ENCODE measurements around the gene PABPC1L.

GRCh38 chr20:44979090-44979621 lies 69.3 kb downstream of the PABPC1L start:
- TF ChIP-seq POLR2AphosphoS5 (IDR thresholded peaks at IDR 0.05; ENCODE audit: borderline replicate concordance, low read depth, low read length): no peak
- no peak for TF ChIP-seq EZH2 (IDR thresholded peaks at IDR 0.05)
- TF ChIP-seq FOXP2 (optimal IDR thresholded peaks at IDR 0.05; ENCODE audit: control extremely low read depth, extremely low read length, insufficient read depth): no peak

All from SK-N-MC (cell line).